ENCODE data around the gene BLNK.
"Not testable (repeated sequence)": the region's sequence is repeated elsewhere in the genome, so short reads cannot be mapped to it uniquely, and the experiment has no call there.

The BLNK gene

GRCh38 chr10:96225119-96225518 lies 46.2 kb downstream of the BLNK start:
- no peak for DNase-seq (ENCODE audit: low read depth in 2 of 2)

DNA sequence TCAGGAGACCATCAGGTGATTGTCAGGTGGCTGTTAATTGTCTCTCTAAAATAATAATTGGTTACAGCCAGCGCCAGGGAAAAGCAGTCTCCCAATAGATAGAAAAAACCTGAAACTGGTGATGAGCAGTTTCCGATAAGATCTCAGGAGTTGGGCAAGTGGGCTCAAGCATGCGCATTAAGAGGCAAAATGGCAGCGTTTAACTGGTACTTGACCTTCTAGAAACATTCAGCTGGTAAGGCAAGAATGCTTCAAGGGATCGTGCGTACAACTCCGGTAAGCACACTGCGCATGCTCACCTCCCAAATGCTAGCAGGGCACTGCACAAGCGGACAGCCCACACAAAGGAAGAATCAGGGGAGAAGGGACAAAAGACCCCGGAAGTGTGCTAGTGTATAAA lies 48.5 kb downstream of the BLNK start:
- DNase-seq (ENCODE audit: low read depth in 2 of 2) = no peak

- no peak for DNase-seq (ENCODE audit: low read depth in 2 of 2)
Measured at GRCh38 chr10:96222441-96222840, 48.9 kb downstream of the BLNK start.

- DNase-seq (ENCODE audit: low read depth in 2 of 2) = no peak
Measured at GRCh38 chr10:96218826-96219225, 52.5 kb downstream of the BLNK start.

GRCh38 chr10:96217711-96218110 lies 53.7 kb downstream of the BLNK start:
- DNase-seq (ENCODE audit: low read depth in 2 of 2) = no peak

DNA sequence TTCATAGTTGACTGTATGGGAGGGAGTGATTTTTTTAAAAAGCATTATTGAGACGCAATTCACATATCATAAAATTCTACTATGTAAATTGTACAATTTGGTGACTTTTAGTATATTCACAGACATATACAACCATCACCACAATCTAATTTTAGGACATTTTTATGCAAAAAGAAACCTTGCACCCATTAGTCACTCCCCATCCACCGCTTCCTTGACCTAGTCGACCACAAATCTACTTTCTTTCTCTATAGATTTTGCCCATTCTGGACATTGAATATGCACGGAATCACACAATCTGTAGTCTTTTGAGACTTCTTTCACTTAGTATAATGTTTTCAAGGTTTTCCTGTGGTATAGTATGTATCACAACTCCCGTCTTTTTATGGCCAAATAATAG lies 54.6 kb downstream of the BLNK start:
- no peak for DNase-seq (ENCODE audit: low read depth in 2 of 2)

DNA sequence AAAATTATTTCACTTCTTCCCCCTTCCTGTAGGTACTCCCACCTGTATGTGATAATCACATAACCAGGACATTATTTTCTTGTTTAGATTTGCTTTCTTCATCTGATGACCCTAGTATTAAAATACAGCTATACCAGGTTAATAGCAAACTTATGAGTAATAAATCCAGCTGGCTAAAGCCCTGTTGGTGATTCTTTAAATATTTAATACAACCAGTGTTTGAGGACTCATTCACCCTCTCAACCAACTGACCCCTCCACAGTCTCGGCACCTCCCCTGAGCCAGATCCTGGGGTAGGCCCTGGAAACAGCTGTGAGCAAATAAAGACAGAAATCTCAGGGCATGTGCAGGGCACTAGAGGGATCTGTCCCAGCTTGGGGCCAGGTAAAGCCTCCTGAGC lies 58.5 kb downstream of the BLNK start:
- DNase-seq (ENCODE audit: low read depth in 2 of 2) = no peak

GRCh38 chr10:96211764-96212163 lies 59.6 kb downstream of the BLNK start:
- no peak for DNase-seq (ENCODE audit: low read depth in 2 of 2)

DNA sequence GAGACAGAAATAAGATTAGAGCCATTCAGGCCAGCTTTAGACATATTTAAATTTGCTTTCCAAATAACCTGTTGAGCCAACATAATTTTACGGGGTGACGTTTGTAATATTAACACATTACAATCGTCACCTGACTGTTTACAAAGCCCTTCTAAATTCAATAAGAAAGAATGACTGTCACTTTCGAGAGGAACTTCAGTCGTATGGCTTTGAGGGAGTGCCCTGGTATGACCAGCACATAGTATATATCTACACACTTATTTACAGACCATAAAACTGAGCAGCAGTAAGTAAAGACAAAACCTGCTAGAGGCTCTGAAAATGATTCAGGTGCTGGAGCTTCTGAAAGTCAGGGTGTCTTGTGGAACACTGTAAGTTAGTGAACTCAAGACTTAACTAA lies 62.4 kb downstream of the BLNK start:
- DNase-seq (ENCODE audit: low read depth in 2 of 2) = no peak

DNA sequence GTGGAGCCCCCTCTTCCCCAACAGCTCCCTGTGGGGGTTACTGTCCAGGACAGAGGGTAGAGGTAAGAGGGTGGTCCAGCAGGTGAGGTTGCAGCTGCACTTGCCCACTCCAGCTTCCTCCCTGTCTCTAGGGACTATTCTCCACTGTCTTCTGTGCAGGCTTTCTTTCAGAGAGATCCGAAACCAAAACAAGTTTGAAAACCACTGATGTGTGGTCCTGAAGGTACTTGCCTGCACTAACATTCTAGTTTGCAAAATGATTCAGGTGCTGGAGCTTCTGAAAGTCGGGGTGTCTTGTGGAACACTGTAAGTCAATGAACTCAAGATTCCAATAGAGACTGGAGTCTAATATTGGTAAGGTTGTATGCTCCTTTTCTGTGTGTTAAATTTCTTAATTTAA lies 63.1 kb downstream of the BLNK start:
- no peak for DNase-seq (ENCODE audit: low read depth in 2 of 2)

GRCh38 chr10:96205580-96205979 lies 65.8 kb downstream of the BLNK start:
- DNase-seq (ENCODE audit: low read depth in 2 of 2) = no peak

DNA sequence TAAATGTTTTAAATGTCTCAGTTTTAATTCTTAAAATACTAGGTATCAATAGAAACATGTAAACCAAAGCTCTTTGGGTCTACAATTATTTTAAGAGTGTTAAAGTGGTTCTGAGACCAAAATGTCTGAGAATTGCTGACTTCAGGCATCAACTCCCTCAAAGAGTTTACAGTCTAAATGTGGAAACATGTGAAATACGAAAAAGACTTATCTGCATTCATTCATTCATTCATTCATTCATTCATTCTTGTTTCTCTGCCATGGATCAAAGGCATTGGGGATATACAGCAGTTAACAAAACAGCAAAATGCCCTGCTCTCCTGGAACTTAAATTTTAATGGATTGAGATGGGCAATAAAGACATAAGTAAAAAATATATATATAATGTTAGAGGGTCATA lies 69.8 kb downstream of the BLNK start:
- DNase-seq (ENCODE audit: low read depth in 2 of 2) = no peak

DNA sequence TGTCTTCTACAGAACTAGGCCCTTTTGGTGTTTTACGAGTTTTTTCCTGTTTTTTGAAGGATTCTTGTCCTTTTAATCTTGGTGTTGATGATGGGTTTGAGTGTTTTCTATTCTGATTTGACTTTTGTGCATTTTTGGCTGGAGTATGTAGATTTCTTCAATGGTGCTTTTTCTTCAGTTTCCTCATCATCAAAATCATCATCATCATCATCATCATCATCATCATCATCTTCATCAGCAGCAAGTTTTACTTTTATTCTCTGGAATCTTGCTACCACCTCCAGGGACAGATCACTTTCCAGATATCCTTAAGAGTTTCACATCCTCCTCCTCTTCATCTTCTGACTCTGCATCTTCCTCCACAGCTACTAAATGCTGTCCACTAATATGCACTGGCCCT lies 81.9 kb downstream of the BLNK start:
- DNase-seq (ENCODE audit: low read depth in 2 of 2) = not testable (repeated sequence)

GRCh38 chr10:96188916-96189315 lies 82.5 kb downstream of the BLNK start:
- no peak for DNase-seq (ENCODE audit: low read depth in 2 of 2)

GRCh38 chr10:96188421-96188820 lies 82.9 kb downstream of the BLNK start:
- DNase-seq (ENCODE audit: low read depth in 2 of 2) = no peak

- no peak for DNase-seq (ENCODE audit: low read depth in 2 of 2)
Measured at GRCh38 chr10:96176985-96177384, 94.4 kb downstream of the BLNK start.

DNA sequence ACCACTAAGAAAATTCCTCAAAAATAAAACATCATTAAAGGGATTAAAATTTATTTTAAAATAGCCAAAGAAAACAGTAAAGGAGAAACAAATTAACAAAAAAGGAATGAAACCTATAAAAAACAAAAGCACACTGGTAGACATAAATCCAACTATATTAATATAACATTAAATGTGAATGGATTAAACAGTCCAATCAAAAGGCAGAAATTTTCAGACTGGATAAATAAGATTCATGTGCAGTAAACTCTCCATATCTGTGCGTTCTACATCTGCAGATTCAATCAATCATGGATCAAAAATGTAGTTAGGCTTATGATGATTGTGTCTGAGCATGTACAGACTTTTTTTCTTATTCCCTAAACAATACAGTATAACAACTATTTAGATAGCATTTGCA lies 98.7 kb downstream of the BLNK start:
- no peak for DNase-seq (ENCODE audit: low read depth in 2 of 2)

DNA sequence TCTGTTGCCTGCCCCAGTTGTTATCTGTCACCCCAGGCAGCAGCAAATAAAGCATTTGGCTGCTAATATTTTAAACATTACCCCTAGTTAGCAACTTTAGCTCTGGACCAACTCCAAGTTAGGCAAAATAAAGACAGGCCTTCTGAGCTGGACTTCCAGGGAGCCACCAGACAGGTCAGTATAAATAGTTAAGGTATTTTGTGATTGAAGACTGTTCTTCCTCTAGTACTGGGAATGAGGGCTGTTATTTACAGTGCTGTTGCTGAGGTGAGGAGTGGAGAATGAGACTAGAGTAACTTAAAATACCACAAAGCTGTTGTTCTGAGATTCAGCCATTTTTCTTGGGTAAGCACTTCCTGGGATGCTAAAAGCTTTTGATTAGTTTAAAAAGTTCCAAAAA lies 101.1 kb downstream of the BLNK start:
- DNase-seq (ENCODE audit: low read depth in 2 of 2) = no peak

- no peak for DNase-seq (ENCODE audit: low read depth in 2 of 2)
Measured at GRCh38 chr10:96168546-96168945, 102.8 kb downstream of the BLNK start.

DNA sequence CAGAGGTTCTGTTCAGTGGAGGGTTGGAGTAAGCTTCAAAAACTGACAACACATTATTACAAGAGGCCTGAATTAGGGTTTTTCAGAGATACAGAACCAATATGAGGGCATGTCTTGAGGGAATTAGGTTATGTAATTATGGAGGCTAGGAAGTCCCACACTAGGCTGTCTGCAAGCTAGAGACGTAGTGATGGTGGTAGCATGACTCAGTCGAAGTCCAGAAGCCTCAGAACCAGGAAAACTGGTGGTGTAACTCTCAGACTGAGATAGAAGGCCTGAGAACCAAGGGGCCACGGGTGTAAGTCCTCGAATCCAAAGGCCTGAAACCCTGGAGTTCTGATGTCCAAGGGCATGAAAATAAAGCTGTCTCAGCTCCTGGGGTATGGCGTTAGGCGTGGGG lies 105.6 kb downstream of the BLNK start:
- DNase-seq (ENCODE audit: low read depth in 2 of 2) = no peak

GRCh38 chr10:96153070-96153469 lies 118.3 kb downstream of the BLNK start:
- DNase-seq (ENCODE audit: low read depth in 2 of 2) = no peak

GRCh38 chr10:96152437-96152836 lies 118.9 kb downstream of the BLNK start:
- no peak for DNase-seq (ENCODE audit: low read depth in 2 of 2)
